ENCODE data around the gene TMEM248. TPM values are rescaled to one million over a fixed set of nuclear protein-coding genes. Genes with fewer than 3 reads are reported as not detected.

The TMEM248 gene
- total RNA-seq, 1 experiment from 2014 or later: 70.5 TPM

DNA sequence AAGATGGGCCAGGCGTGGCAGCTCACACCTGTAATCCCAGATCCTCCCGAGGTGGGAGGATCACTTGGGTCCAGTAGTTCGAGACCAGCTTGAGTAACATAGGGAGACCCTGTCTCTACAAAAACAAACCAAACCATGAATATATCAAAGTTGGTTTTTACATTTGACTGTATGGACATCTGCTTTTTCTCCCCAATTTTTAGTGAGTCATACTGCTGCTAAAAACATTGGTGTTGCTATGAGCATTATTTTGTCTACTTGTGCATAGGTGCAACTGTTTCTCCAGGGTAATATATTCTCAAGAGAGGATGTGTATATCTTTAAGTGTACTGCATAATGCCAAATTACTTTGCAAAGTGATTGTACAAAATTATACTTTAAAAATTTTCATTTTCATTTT is 769 bp upstream of the TMEM248 start:
- Mint-ChIP-seq H3K36me3 (ENCODE audit: insufficient read depth, unreplicated experiment) (peaks cover 18% of the 10 kb centered on the region), H3K4me1 (ENCODE audit: low read depth, unreplicated experiment) (peaks cover 7% of the 10 kb centered on the region), H3K9me3 (ENCODE audit: low read depth, unreplicated experiment) (no peaks in the 10 kb centered on the region), H3K4me3 (ENCODE audit: low read depth, unreplicated experiment) (peak overlapping the region; percentile 100), H3K27me3 (ENCODE audit: unreplicated experiment) (no peaks in the 10 kb centered on the region), H3K27ac (ENCODE audit: unreplicated experiment) (peak overlapping the region; percentile 96)
- intact Hi-C loops (cut with micrococcal nuclease; ENCODE audit: unreplicated experiment): no loop called here
- no TSS peak for BruUV-seq (replicated peaks)
- TF ChIP-seq, protein P1, sequence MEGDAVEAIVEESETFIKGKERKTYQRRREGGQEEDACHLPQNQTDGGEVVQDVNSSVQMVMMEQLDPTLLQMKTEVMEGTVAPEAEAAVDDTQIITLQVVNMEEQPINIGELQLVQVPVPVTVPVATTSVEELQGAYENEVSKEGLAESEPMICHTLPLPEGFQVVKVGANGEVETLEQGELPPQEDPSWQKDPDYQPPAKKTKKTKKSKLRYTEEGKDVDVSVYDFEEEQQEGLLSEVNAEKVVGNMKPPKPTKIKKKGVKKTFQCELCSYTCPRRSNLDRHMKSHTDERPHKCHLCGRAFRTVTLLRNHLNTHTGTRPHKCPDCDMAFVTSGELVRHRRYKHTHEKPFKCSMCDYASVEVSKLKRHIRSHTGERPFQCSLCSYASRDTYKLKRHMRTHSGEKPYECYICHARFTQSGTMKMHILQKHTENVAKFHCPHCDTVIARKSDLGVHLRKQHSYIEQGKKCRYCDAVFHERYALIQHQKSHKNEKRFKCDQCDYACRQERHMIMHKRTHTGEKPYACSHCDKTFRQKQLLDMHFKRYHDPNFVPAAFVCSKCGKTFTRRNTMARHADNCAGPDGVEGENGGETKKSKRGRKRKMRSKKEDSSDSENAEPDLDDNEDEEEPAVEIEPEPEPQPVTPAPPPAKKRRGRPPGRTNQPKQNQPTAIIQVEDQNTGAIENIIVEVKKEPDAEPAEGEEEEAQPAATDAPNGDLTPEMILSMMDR (IDR thresholded peaks at IDR 0.05; ENCODE audit: unreplicated experiment): no peak
- CTCF ChIA-PET: no interaction called here
- no peak for DNase-seq

GRCh38 chr7:66921396-66921917 is 432 bp downstream of the TMEM248 start:
- BruUV-seq (replicated peaks): no TSS peak
- H3K4me1 Mint-ChIP-seq (ENCODE audit: low read depth, unreplicated experiment): peaks cover 7% of the 10 kb centered on the region
- peak overlapping the region; percentile 100 for H3K4me3 Mint-ChIP-seq (ENCODE audit: low read depth, unreplicated experiment)
- CTCF ChIA-PET: interaction anchor here (0.6 kb wide), 2 partner anchors 32 to 44 kb away, joined by 3 to 7 read pairs; no protein-coding TSS in a partner anchor
- H3K27me3 Mint-ChIP-seq (ENCODE audit: unreplicated experiment): no peaks in the 10 kb centered on the region
- H3K36me3 Mint-ChIP-seq (ENCODE audit: insufficient read depth, unreplicated experiment): peaks cover 18% of the 10 kb centered on the region
- TF ChIP-seq, protein P1 (IDR thresholded peaks at IDR 0.05; ENCODE audit: unreplicated experiment): no peak
- no peaks in the 10 kb centered on the region for H3K9me3 Mint-ChIP-seq (ENCODE audit: low read depth, unreplicated experiment)
- H3K27ac Mint-ChIP-seq (ENCODE audit: unreplicated experiment): peak overlapping the region; percentile 71
- intact Hi-C loops (cut with micrococcal nuclease; ENCODE audit: unreplicated experiment): no loop called here
- DNase-seq: no peak

GRCh38 chr7:66921918-66922486 is 977 bp downstream of the TMEM248 start:
- peak overlapping the region; percentile 100 for H3K4me3 Mint-ChIP-seq (ENCODE audit: low read depth, unreplicated experiment)
- intact Hi-C loops (cut with micrococcal nuclease; ENCODE audit: unreplicated experiment): no loop called here

DNA sequence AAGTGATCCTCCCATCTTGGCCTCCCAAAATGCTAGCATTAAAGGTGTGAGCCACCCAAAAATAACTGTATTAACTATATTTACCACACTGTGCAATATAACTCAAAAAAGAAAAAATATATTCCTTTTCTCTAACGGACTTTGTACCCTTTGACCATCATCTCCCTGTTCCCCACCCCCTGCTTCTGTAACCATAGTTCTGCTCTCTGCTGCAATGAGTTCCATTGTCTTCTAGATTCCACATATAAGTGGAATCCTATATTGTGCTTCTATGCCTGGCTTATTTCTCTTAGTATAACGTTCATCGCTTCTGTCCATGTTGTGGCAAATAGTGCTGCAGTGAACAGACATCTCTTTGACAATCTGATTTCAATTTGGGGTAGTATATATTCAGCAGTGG is 4.2 kb downstream of the TMEM248 start:
- Mint-ChIP-seq H3K36me3 (ENCODE audit: insufficient read depth, unreplicated experiment) (peaks cover 27% of the 10 kb centered on the region), H3K9me3 (ENCODE audit: low read depth, unreplicated experiment) (no peaks in the 10 kb centered on the region), H3K4me1 (ENCODE audit: low read depth, unreplicated experiment) (peaks cover 7% of the 10 kb centered on the region), H3K27me3 (ENCODE audit: unreplicated experiment) (no peaks in the 10 kb centered on the region), H3K4me3 (ENCODE audit: low read depth, unreplicated experiment) (no peak overlapping the region), H3K27ac (ENCODE audit: unreplicated experiment) (no peak overlapping the region)
- intact Hi-C loops (cut with micrococcal nuclease; ENCODE audit: unreplicated experiment): no loop called here
- TF ChIP-seq, protein P1 (IDR thresholded peaks at IDR 0.05; ENCODE audit: unreplicated experiment): no peak
- CTCF ChIA-PET: no interaction called here
- BruUV-seq (replicated peaks): no TSS peak
- no peak for DNase-seq

More at GRCh38 chr7:66921918-66922486, 977 bp downstream of the TMEM248 start:
- Mint-ChIP-seq H3K36me3 (ENCODE audit: insufficient read depth, unreplicated experiment) (peaks cover 21% of the 10 kb centered on the region), H3K9me3 (ENCODE audit: low read depth, unreplicated experiment) (no peaks in the 10 kb centered on the region), H3K27ac (ENCODE audit: unreplicated experiment) (peak overlapping the region; percentile 71), H3K4me1 (ENCODE audit: low read depth, unreplicated experiment) (peaks cover 7% of the 10 kb centered on the region), H3K27me3 (ENCODE audit: unreplicated experiment) (no peaks in the 10 kb centered on the region)
- DNase-seq: no peak
- TSS peak; percentile 45 for BruUV-seq (replicated peaks)
- TF ChIP-seq, protein P1 (IDR thresholded peaks at IDR 0.05; ENCODE audit: unreplicated experiment): no peak
- CTCF ChIA-PET: interaction anchor here (0.6 kb wide), 1 partner anchor 43 kb away, joined by 3 read pairs; no protein-coding TSS in a partner anchor
